GM19239 (cell line): Measurements from ENCODE around the gene BEST2.
"Not testable (repeated sequence)": the region's sequence is repeated elsewhere in the genome, so short reads cannot be mapped to it uniquely, and the experiment has no call there.

Experiments used
- DNase-seq: peaks from one replicate; pipeline ENCODE4 v3.0.0; 2011; ENCODE audit warnings: low spot score; ENCODE audit not compliant: insufficient read length
- FAIRE-seq: peaks from 2 replicates; lab custom pipeline; 2011; peaks lifted over from hg19 to GRCh38; lab: Jason Lieb, UNC

The BEST2 gene

DNA sequence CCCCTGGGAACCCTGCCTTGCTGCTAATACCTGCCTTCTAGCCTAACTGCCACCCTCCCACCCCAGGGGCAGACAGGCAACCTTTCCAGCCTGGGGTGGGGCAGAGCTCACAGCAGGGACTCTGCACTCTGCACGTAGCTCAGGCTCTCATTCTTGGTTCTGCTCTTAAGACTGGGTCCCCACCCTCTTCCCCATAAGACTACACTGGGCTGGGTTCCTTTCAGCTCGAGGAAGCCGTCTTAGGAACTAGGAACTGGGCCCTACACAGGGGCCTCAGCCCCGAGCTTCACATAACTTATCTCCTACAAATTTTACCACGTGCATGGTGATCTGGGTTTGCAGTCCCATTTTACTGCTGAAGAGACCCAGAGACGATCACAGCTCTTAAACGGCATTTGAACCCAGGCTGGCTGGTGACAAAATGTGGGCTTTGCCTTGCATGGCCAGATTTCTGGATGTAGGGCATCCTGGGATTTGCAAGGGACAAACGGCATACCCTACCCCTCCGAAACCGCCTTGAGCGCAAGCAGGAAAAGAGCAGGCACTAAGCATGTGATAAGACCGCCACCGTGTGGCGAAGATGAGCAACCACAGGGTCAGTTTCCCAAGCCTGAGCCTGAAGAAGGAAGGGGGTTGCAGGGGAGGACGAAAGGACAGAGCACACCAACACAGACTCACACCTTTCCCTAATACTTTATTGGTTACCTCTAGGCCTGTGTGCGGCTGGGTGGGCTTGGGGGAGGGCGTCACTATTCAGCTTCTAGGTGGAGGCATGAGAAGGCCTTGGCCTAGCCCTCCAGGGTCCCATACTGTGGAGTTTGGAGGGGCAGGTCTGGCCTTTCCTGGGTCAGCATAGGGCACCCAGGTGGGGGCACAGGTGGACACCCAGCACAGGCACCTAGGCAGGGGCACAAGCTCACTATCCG, 44.8 kb downstream of the BEST2 start:
- no peak for DNase-seq
- FAIRE-seq = peak; percentile 89

DNA sequence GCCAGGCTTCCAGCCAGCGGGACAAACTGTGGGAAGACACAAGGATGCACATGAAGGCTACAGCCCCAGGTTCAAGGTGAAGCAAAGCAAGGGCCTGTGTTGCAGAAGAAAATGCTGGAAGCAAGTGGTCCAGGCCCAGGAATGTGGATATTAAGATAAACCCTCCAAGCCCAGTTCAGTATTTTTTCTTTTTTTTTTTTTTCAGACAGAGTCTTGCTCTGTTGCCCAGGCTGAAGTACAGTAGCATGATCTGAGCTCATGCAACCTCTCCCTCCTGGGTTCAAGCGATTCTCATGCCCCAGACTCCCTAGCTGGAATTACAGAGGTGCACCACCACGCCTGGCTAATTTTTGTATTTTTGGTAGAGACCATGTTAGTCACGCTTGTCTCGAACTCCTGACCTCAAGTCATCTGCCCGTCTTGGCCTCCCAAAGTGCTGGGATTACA, 45.6 kb downstream of the BEST2 start:
- DNase-seq = no peak
- no peak for FAIRE-seq

DNA sequence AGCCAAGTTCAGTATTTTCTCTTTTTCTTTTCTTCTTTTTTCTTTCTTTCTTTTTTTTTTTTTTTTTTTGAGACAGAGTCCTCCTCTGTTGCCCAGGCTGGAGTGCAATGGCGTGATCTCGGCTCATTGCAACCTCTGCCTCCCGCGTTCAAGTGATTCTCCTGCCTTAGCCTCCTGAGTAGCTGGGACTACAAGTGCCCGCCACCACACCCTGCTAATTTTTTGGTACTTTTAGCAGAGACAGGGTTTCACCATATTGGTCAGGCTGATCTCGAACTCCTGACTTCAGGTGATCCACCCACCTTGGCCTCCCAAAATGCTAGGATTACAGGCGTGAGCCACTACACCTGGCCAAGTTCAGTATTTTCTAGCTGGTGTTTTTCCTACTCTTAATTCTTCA, 46.0 kb downstream of the BEST2 start:
- FAIRE-seq = not testable (repeated sequence)

DNA sequence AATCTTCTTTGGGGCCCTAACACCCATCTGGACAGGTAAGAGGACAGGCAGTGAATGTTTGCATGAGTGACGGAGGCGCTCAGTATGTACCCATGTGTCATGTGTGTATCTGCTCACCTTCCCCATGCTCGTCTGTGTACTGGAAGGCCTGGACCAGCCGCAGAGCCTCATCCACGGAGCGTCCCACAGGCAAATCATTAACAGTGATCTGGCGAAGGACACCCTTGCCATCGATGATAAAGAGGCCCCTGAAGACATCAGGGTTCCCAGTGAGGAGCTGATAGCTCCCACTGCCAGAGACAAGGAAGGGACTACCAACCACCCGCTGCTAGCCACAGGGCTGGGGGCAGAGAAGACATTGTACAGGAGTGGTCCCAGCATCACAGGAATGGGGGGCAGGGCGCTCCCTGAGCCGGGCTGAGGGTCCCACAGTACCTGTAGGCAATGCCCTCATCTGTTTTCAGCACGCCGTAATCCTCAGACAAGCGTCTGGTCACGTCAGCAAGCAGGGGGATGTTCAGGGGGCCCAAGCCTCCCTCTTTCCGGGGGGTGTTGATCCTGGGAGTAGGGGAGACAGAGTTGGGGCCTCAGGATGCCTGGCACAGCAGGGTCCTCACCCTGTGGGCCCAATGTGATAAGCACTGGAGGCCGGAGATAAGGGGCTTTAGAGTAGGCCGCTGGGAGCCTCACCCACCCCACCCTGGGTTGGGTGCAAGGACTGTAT, 48.3 kb downstream of the BEST2 start:
- DNase-seq = no peak
- FAIRE-seq = no peak

More for the DNA sequence above, 46.0 kb downstream of the BEST2 start:
- DNase-seq = not testable (repeated sequence)

DNA sequence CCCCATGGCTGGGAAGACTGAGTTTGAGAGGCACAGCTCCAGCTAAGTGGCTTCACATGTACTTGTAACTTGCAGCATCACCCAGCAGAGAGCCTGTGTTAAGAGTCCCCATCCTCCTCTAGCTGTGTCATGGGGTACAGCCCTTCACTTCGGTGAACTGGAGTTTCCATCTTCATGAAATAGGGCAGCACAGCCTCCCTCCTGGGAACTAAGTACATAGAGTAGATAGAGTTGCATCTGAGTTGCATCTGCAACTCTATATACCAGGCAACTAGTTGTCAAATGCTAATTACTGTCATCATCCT, 48.8 kb downstream of the BEST2 start:
- FAIRE-seq = no peak
- no peak for DNase-seq

DNA sequence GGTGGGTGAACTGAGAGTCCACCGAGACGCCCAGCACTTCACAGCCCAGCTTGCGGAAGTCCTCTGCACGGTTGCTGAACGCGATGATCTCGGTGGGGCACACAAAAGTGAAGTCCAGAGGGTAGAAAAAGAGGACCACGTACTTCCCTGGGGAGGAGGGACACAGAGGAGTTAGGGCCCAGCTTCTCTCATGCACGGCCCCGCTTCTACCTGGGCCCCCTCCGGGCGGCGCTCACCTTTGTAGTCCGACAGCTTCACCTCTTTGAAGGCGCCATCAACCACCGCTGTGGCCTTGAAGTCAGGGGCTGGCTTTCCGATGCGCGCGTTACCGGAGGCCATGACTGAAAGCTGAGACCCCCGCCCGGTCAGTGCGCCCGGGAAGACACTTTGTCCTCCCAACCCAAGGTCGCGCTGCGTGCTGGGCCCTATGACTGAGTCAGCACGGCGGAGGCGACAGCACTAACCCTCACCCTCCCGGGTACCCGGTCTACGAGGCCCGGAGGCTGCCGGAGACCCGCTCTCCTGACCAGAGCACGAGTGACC, 49.4 kb downstream of the BEST2 start:
- FAIRE-seq (no peak), DNase-seq (no peak)

DNA sequence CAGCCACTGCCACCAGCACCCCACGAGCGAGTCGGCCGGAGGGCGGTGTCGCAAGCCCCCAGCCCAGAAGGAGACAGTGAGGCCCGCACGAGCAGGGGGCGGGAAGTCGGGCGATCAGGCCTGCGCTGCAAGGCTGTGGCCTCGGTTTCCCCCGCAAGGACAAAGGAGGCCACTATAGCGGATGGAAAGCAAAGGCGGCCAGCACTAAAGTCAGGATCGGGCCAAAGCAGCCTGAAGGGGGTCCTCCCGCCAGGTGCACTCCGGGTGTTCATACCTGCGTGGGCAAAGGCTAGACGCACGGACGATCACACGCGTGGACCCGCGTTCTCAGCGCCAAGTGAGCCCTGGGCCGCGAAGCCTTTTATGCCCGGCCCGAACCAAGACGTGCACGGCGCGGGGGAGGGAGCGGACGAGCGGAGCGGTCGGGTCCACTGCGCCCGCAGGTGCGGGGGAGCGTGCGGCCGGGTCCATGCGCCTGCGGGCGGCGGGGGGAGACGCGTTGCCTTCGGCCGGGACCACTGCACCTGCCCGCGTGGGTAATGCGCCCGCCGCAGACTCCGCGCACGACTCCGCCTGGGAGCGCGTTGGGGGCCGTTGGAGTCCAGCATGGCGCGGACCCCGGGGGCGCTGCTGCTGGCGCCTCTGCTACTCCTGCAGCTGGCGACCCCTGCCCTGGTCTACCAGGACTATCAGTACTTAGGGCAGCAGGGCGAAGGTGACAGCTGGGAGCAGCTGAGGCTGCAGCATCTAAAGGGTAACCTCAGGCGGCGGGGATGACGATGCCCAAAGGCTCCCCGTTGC, 50.1 kb downstream of the BEST2 start, which contains the start of the genes PRDX2 and THSD8:
PRDX2 (minus strand) TSS at position 335 of the 801 bp plus-strand sequence. CDS start 539 bp downstream, outside the sequence.
THSD8 (plus strand) TSS at position 604 of the 801 bp plus-strand sequence; CDS start at position 607, 3 bp downstream.
- DNase-seq (no peak), FAIRE-seq (no peak)

DNA sequence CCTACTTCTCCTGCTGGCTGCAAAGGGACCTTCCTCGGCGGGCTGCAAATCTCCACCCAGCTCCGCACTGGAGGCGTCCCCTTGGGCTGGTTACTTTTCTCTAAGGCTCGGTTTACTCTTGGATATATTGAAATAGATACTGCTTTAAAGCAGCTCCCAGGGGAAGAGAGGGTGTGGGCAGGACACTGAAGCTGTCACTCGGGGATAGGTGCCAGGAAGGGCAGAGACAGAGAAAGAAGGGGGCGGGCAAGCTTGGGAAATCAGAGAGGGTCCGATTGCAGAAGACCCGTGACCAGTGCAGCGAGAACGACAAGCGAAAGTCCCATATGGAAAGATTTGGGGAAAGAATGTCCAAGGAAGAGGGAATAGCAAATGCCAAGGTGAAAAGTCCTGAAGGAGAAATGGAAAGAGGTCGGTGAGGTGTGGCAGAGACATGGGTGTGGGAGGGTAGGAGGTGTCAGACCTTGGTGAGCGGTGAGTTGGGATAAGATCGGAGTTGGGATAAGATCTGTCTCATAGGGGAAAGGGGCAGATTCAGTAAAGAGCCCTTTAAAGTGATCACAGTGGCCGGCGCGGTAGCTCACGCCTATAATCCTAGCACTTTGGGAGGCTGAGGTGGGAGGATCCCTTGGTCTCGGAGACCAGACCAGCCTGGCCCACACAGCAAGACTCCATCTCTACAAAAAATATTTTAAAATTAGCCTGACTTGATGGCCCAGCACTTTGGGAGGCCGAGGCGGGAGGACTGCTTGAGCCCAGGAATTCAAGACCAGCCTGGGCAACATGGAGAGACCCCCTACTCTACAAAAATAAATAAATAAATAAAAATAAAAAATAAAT, 50.9 kb downstream of the BEST2 start:
- DNase-seq (no peak), FAIRE-seq (no peak)

DNA sequence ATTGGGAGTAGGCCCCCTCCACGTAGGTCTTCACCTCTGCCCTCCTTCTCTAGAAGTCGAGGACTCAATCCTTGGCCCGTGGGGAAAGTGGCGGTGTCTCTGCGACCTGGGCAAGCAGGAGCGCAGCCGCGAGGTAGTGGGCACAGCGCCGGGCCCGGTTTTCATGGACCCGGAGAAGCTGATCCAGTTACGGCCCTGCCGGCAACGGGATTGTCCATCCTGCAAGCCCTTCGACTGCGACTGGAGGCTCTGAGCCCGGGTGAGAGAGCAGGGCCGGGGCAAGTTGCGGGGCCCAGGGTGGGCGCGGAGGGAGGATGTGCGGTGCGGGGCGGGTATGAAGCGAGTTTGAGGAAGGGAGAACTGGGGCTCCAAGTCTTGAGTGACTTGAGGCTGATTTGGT, 52.5 kb downstream of the BEST2 start:
- FAIRE-seq = no peak
- no peak for DNase-seq

DNA sequence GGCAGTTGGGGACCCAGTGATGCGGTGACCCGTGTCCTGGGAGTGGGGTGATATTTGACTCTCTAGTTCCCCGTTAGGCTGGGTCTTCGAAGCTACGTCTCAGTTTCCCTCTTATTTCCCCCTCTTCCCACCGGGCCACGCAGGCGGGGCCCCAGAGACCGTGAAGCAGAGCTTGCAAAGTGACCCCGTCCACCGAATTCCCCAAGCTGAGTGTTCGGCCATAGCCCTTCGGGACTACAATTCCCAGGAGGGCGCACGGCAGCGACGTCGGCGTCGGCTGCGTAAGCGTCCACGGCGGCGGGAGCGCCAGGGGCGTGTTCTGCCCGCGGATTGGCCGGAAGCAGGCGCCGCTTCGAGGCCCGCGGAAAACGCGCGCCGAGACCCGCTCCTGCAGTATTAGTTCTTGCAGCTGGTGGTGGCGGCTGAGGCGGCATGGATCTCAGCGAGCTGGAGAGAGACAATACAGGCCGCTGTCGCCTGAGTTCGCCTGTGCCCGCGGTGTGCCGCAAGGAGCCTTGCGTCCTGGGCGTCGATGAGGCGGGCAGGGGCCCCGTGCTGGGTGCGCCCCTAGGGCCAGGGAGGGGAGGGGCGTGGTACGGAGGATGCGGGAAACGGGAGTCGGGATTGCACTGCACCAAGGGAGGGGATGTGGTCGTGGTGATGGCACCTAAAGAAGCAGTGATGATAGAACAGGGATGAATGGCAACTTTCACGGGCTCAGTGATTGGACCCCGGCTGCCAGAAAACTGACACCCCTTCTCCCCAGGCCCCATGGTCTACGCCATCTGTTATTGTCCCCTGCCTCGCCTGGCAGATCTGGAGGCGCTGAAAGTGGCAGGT, 54.9 kb downstream of the BEST2 start, which contains the start of gene RNASEH2A:
RNASEH2A (plus strand) TSS at position 343 of the 840 bp plus-strand sequence; CDS start at position 433, 90 bp downstream.
- DNase-seq (peak; percentile 98), FAIRE-seq (peak; percentile 95)
